Fibroblast of lung (primary cell): ENCODE measurements around the gene SULF2. TPM values are rescaled to one million over a fixed set of nuclear protein-coding genes. Genes with fewer than 3 reads are reported as not detected.

ENCODE experiments used
- DNase-seq, 2 donors: peaks; one replicate each; pipeline versions ENCODE4 v3.0.0 to v3.0.0-alpha.2; 2010; ENCODE audit warnings: low read depth in 2 of 2
- H2AFZ ChIP-seq: 2 replicates; pipeline ENCODE4 v1.5.1; 2012; ENCODE audit warnings: low read length, control low read depth, inconsistent platforms
- H3K27ac ChIP-seq: 2 replicates; pipeline ENCODE4 v1.5.1; 2011; ENCODE audit warnings: low read length, control low read depth; ENCODE audit not compliant: insufficient read depth
- H3K27me3 ChIP-seq: 2 replicates; pipeline ENCODE4 v1.5.1; 2011; ENCODE audit warnings: mild to moderate bottlenecking, low read length; ENCODE audit not compliant: control insufficient read depth, insufficient read depth
- H3K36me3 ChIP-seq: 2 replicates; pipeline ENCODE4 v1.5.1; 2011; ENCODE audit warnings: low read length; ENCODE audit not compliant: control insufficient read depth, insufficient read depth
- H3K4me1 ChIP-seq: 2 replicates; pipeline ENCODE4 v1.5.1; 2011; ENCODE audit warnings: low read length; ENCODE audit not compliant: control insufficient read depth, insufficient read depth; ENCODE audit errors: extremely low read depth
- H3K4me2 ChIP-seq: 2 replicates; pipeline ENCODE4 v1.5.1; 2011; ENCODE audit warnings: low read length, control low read depth; ENCODE audit not compliant: insufficient read depth; ENCODE audit errors: extremely low read depth
- H3K4me3 ChIP-seq, 4 experiments: fragments of 200-600 bp in 1 of 4; sonication (generic) in 1 of 4; replicated peaks in 1 of 4; 2 replicates each; pipeline ENCODE4 v1.5.1; 2011 to 2016; ENCODE audit warnings: low read length in 4 of 4, low read depth in 3 of 4, mild to moderate bottlenecking in 3 of 4, control low read depth in 2 of 4, inconsistent platforms in 1 of 4, mixed read lengths in 1 of 4; ENCODE audit not compliant: insufficient read depth in 1 of 4; ENCODE audit errors: control extremely low read depth in 1 of 4
- H3K79me2 ChIP-seq: 2 replicates; pipeline ENCODE4 v1.5.1; 2012; ENCODE audit warnings: mild to moderate bottlenecking, low read length, inconsistent platforms; ENCODE audit not compliant: control insufficient read depth, insufficient read depth
- H3K9ac ChIP-seq: 2 replicates; pipeline ENCODE4 v1.5.1; 2011; ENCODE audit warnings: mild to moderate bottlenecking, low read length, control low read depth; ENCODE audit not compliant: insufficient read depth
- H3K9me3 ChIP-seq: 2 replicates; pipeline ENCODE4 v1.5.1; 2012; ENCODE audit warnings: low read depth, low read length; ENCODE audit not compliant: control insufficient read depth, insufficient read depth
- H4K20me1 ChIP-seq: 2 replicates; pipeline ENCODE4 v1.5.1; 2011; ENCODE audit warnings: low read length; ENCODE audit not compliant: control insufficient read depth, insufficient read depth; ENCODE audit errors: extremely low read depth
- EZH2 ChIP-seq: IDR thresholded peaks from 2 replicates; pipeline ENCODE4 v1.5.1; 2012; ENCODE audit warnings: low read length, control low read depth, mild to moderate bottlenecking; ENCODE audit errors: missing control alignments
- polyA plus RNA-seq, 2 donors: library from polyadenylated mRNA; depleted of rRNA in 1 of 2; stranded (reverse) in 1 of 2; unstranded in 1 of 2; fragments of >200 nt; gene quantifications; 2 replicates each; pipeline ENCODE4 v1.2.1, GENCODE V29; 2011 to 2012; ENCODE audit warnings: missing spikeins in 1 of 2
- total RNA-seq: library from RNA; depleted of rRNA; stranded (reverse); fragments of >200 nt; gene quantifications from 2 replicates; pipeline ENCODE4 v1.2.1, GENCODE V29; 2014
- TF ChIP-seq, protein P1 (sequence below), 2 donors: IDR thresholded peaks in 1 of 2; conservative IDR thresholded peaks in 1 of 2; 1 replicate in 1 of 2; 2 replicates in 1 of 2; pipeline ENCODE4 v1.5.1; 2011 to 2012; ENCODE audit warnings: low read length in 2 of 2, control low read depth in 1 of 2, inconsistent platforms in 1 of 2, low read depth in 1 of 2, mild to moderate bottlenecking in 1 of 2

The SULF2 gene
- total and polyA plus RNA-seq, 2 donors (not counting 1 experiment from before 2014, with no cell fraction given), result 0.26 to 9.6 TPM

GRCh38 chr20:47713163-47713562 is 72.1 kb downstream of the SULF2 start:
- H3K27me3 ChIP-seq, result peaks cover 3% of the 10 kb centered on the region
- TF ChIP-seq EZH2, result no peak
- TF ChIP-seq, protein P1, sequence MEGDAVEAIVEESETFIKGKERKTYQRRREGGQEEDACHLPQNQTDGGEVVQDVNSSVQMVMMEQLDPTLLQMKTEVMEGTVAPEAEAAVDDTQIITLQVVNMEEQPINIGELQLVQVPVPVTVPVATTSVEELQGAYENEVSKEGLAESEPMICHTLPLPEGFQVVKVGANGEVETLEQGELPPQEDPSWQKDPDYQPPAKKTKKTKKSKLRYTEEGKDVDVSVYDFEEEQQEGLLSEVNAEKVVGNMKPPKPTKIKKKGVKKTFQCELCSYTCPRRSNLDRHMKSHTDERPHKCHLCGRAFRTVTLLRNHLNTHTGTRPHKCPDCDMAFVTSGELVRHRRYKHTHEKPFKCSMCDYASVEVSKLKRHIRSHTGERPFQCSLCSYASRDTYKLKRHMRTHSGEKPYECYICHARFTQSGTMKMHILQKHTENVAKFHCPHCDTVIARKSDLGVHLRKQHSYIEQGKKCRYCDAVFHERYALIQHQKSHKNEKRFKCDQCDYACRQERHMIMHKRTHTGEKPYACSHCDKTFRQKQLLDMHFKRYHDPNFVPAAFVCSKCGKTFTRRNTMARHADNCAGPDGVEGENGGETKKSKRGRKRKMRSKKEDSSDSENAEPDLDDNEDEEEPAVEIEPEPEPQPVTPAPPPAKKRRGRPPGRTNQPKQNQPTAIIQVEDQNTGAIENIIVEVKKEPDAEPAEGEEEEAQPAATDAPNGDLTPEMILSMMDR (conservative IDR thresholded peaks at IDR 0.05 in 1 of 2, IDR thresholded peaks at IDR 0.05 in 1 of 2; ENCODE audit: low read depth in 1 of 2, low read length in 2 of 2), result no peak

GRCh38 chr20:47711046-47711752 is 74.1 kb downstream of the SULF2 start:
- H3K4me1 ChIP-seq, result no peaks in the 10 kb centered on the region
- no peak overlapping the region for H3K4me2 ChIP-seq
- H2AFZ ChIP-seq, result no peak overlapping the region
- no peaks in the 10 kb centered on the region for H3K36me3 ChIP-seq
- no peak overlapping the region for H3K4me3 ChIP-seq
- H3K27me3 ChIP-seq, result no peaks in the 10 kb centered on the region
- H3K27ac ChIP-seq, result no peak overlapping the region
- no peak overlapping the region for H3K9ac ChIP-seq
- TF ChIP-seq, protein P1 (conservative IDR thresholded peaks at IDR 0.05 in 1 of 2, IDR thresholded peaks at IDR 0.05 in 1 of 2; ENCODE audit: low read depth in 1 of 2, low read length in 2 of 2), result no peak
- no peak for TF ChIP-seq EZH2
- no peaks in the 10 kb centered on the region for H3K9me3 ChIP-seq
- peak in 1 of 2 donors; percentile 15 for DNase-seq
- H4K20me1 ChIP-seq, result no peaks in the 10 kb centered on the region
- H3K79me2 ChIP-seq, result no peaks in the 10 kb centered on the region

More at GRCh38 chr20:47713163-47713562, 72.1 kb downstream of the SULF2 start:
- no peaks in the 10 kb centered on the region for H3K4me1 ChIP-seq
- no peak overlapping the region for H3K4me3 ChIP-seq
- no peaks in the 10 kb centered on the region for H3K9me3 ChIP-seq
- no peaks in the 10 kb centered on the region for H4K20me1 ChIP-seq
- no peak overlapping the region for H2AFZ ChIP-seq
- no peak overlapping the region for H3K4me2 ChIP-seq
- no peak for DNase-seq
- no peaks in the 10 kb centered on the region for H3K79me2 ChIP-seq
- H3K36me3 ChIP-seq, result no peaks in the 10 kb centered on the region
- H3K27ac ChIP-seq, result no peak overlapping the region
- H3K9ac ChIP-seq, result no peak overlapping the region

- Histone ChIP-seq H4K20me1 (no peaks in the 10 kb centered on the region), H3K27ac (no peak overlapping the region), H3K9me3 (no peaks in the 10 kb centered on the region), H3K9ac (no peak overlapping the region), H3K4me1 (no peaks in the 10 kb centered on the region), H3K79me2 (no peaks in the 10 kb centered on the region), H2AFZ (no peak overlapping the region), H3K4me3 (no peak overlapping the region), H3K27me3 (no peaks in the 10 kb centered on the region), H3K36me3 (no peaks in the 10 kb centered on the region), H3K4me2 (no peak overlapping the region)
- no peak for TF ChIP-seq EZH2
- TF ChIP-seq, protein P1 (conservative IDR thresholded peaks at IDR 0.05 in 1 of 2, IDR thresholded peaks at IDR 0.05 in 1 of 2; ENCODE audit: low read depth in 1 of 2, low read length in 2 of 2), result no peak
- DNase-seq, result no peak
These were observed 74.6 kb downstream of the SULF2 start for GRCh38 chr20:47710665-47711045.
